ENCODE data around the gene RASGRF1.

Gene RASGRF1

GRCh38 chr15:78968114-78968513, 122.5 kb downstream of the RASGRF1 start:
- DNase-seq (ENCODE audit: low read depth in 2 of 3, low spot score in 1 of 3): no peak

- DNase-seq (ENCODE audit: low read depth in 2 of 3, low spot score in 1 of 3): no peak
These were observed 130.3 kb downstream of the RASGRF1 start for GRCh38 chr15:78960308-78960707.

GRCh38 chr15:78959360-78959759, 131.2 kb downstream of the RASGRF1 start:
- no peak for DNase-seq (ENCODE audit: low read depth in 2 of 3, low spot score in 1 of 3)

GRCh38 chr15:78957416-78958093, 133.0 kb downstream of the RASGRF1 start:
- no peak for DNase-seq (ENCODE audit: low read depth in 2 of 3, low spot score in 1 of 3)

GRCh38 chr15:78956937-78957336, 133.6 kb downstream of the RASGRF1 start:
- no peak for DNase-seq (ENCODE audit: low read depth in 2 of 3, low spot score in 1 of 3)

GRCh38 chr15:78955355-78955754, 135.2 kb downstream of the RASGRF1 start:
- no peak for DNase-seq (ENCODE audit: low read depth in 2 of 3, low spot score in 1 of 3)

GRCh38 chr15:78951841-78952238, 138.7 kb downstream of the RASGRF1 start:
- DNase-seq (ENCODE audit: low read depth in 2 of 3, low spot score in 1 of 3): no peak

GRCh38 chr15:78950902-78951840, 139.4 kb downstream of the RASGRF1 start:
- DNase-seq (ENCODE audit: low read depth in 2 of 3, low spot score in 1 of 3): no peak

GRCh38 chr15:78950343-78950742, 140.2 kb downstream of the RASGRF1 start:
- no peak for DNase-seq (ENCODE audit: low read depth in 2 of 3, low spot score in 1 of 3)

- no peak for DNase-seq (ENCODE audit: low read depth in 2 of 3, low spot score in 1 of 3)
These were observed 141.1 kb downstream of the RASGRF1 start for GRCh38 chr15:78949461-78949860.

- DNase-seq (ENCODE audit: low read depth in 2 of 3, low spot score in 1 of 3): no peak
These were observed 143.1 kb downstream of the RASGRF1 start for GRCh38 chr15:78947506-78947905.

GRCh38 chr15:78946493-78946892, 144.1 kb downstream of the RASGRF1 start:
- no peak for DNase-seq (ENCODE audit: low read depth in 2 of 3, low spot score in 1 of 3)

GRCh38 chr15:78944669-78945407, 145.7 kb downstream of the RASGRF1 start, which contains the start of gene CTSH:
Gene CTSH, minus strand, starts transcription at chr15:78945046. Its CDS starts 65 bp downstream, at chr15:78944981.
- peak; percentile 27 to 63 (median 48) for DNase-seq (ENCODE audit: low read depth in 2 of 3, low spot score in 1 of 3)

GRCh38 chr15:78944202-78944625, 146.4 kb downstream of the RASGRF1 start:
- no peak for DNase-seq (ENCODE audit: low read depth in 2 of 3, low spot score in 1 of 3)

- DNase-seq (ENCODE audit: low read depth in 2 of 3, low spot score in 1 of 3): no peak
These were observed 146.9 kb downstream of the RASGRF1 start for GRCh38 chr15:78943692-78944091.

- no peak for DNase-seq (ENCODE audit: low read depth in 2 of 3, low spot score in 1 of 3)
These were observed 147.8 kb downstream of the RASGRF1 start for GRCh38 chr15:78942741-78943140.

- DNase-seq (ENCODE audit: low read depth in 2 of 3, low spot score in 1 of 3): no peak
These were observed 151.7 kb downstream of the RASGRF1 start for GRCh38 chr15:78938658-78939488.

- no peak for DNase-seq (ENCODE audit: low read depth in 2 of 3, low spot score in 1 of 3)
These were observed 153.3 kb downstream of the RASGRF1 start for GRCh38 chr15:78937132-78937739.

- no peak for DNase-seq (ENCODE audit: low read depth in 2 of 3, low spot score in 1 of 3)
These were observed 155.9 kb downstream of the RASGRF1 start for GRCh38 chr15:78934655-78935023.
